Lower leg skin (tissue), 3 donors: ENCODE results near the gene ACKR2.

ENCODE experiments used
- POLR2A ChIP-seq, 2 donors: fragments of 450-650 bp; IDR thresholded peaks; one replicate each; pipeline ENCODE4 v1.6.1; 2016 to 2017; ENCODE audit warnings: antibody characterized with exemption in 2 of 2, mild to moderate bottlenecking in 1 of 2, moderate library complexity in 1 of 2
- TF ChIP-seq, protein P1 (sequence below), 3 donors: fragments of 450-650 bp; IDR thresholded peaks; one replicate each; pipeline ENCODE4 v1.5.1; 2016; ENCODE audit warnings: antibody characterized with exemption in 3 of 3, mild to moderate bottlenecking in 3 of 3, moderate library complexity in 2 of 3

DNA sequence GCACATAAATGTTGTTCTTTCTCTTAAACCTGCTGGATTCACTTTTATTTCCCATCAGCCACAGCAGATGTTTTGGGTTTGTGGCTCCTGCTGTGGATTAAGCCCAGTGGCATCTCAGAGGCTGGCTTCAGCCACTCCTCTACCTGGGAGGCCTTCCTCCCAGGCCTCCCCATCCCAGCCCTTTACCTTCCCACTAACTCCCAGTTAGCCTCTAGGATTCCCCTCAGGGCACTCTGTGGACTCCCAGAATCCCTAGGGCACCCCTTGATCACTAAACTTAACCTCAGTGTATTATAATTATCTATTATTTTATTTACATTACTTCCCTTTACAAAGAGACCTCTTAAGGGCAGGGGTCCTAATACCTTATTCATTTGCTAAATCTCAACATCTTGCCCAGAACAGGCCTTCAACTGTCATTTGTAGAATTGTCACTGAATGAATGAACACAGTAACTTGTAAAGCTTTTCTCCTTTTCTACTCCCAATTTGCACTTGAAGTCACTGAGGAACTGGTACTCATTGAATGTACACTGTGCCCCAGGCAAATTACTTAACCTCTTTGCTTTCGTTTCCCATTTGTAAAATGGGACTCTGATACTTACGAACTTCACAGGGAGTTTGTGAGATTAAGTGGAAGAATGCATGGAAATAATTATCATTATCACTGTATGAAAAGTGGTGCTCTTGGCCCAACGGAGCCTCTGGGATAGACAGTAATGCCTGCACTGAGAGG is 44.5 kb upstream of the ACKR2 start:
- no peak for TF ChIP-seq POLR2A (IDR thresholded peaks at IDR 0.05)
- TF ChIP-seq, protein P1, sequence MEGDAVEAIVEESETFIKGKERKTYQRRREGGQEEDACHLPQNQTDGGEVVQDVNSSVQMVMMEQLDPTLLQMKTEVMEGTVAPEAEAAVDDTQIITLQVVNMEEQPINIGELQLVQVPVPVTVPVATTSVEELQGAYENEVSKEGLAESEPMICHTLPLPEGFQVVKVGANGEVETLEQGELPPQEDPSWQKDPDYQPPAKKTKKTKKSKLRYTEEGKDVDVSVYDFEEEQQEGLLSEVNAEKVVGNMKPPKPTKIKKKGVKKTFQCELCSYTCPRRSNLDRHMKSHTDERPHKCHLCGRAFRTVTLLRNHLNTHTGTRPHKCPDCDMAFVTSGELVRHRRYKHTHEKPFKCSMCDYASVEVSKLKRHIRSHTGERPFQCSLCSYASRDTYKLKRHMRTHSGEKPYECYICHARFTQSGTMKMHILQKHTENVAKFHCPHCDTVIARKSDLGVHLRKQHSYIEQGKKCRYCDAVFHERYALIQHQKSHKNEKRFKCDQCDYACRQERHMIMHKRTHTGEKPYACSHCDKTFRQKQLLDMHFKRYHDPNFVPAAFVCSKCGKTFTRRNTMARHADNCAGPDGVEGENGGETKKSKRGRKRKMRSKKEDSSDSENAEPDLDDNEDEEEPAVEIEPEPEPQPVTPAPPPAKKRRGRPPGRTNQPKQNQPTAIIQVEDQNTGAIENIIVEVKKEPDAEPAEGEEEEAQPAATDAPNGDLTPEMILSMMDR (IDR thresholded peaks at IDR 0.05), result no peak
